HG03045 (cell line): ENCODE results near the gene MRPL27.

ENCODE experiments used
- ATAC-seq: cut with Tn5 transposase; IDR thresholded peaks from one replicate; pipeline ENCODE4 v1.9.1; 2021; ENCODE audit warnings: mild to moderate bottlenecking, moderate library complexity; ENCODE audit not compliant: unreplicated experiment

Gene MRPL27

DNA sequence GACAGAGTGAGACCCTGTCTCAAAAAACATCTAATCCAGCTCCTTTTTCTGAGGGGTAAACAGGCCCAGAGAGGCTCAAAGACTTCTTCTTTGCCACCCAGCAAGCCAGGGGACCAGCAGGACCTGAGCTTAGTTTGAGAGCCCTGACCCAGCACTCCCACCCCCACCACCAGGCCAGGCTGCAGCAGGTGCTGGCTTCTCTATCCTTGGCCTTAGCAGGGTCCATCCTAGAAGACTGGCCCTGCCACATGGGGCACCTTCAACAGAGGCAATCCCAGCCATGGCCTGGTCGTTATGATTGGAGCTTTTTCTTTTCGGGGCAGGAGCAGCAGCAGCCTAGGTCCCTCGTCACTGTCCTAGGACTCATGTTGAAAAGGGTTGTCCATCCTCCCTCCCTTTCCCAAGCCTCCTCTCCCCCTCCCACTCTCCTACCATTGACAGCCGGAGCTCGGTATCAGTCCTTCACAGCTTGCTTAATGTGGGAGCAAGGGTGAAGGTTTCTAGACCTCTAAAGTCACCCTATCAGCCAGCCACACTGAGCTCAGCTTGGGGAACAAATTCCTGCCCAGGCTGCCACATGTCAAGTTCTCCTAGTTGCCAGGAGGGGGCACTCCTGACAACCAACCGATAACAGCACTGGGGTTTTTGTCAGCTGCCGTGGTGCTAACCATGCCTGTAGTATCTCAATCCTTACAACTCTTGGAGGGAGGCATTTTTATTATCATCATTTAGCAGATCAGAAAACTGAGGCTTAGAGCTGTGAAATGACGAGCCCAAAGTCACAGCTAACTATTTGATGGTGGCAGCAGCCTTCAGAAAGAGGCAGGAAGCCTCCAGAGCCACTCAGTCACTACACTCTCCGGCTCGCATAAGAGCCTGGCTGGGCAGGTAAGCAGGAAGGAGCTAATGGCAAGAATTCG, 11.2 kb downstream of the MRPL27 start:
- no peak for ATAC-seq

DNA sequence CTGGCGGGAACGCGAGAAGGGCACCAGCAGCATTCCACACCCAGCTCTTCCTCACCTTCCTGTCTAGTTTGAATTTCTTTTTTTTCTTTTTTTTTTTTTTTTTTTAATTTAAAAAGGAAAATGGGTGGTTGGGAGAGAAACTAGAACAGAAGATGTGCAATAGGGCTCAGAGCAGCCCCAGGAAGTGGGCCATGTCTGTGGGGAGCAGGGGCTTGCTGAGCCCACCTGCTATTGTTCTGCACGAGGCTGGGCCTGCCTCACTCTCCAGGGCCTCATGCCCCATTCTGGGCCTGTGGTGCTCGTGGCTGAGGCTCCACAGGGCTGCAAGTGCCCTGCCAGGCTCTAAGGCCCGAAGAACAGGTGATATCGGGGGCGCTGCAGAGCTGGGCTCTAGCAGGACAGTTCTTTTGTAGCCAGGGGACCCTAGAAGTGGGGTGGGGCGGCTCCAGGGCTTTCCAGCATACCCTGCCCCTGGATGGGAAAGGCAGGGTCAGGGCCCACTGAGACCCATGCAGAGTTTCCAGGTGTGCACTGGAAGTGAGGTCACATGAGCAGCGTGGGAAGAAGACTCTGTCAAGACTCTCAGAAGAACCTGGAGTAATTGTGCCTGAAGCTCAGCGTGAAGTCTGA, 12.4 kb downstream of the MRPL27 start:
- no peak for ATAC-seq

DNA sequence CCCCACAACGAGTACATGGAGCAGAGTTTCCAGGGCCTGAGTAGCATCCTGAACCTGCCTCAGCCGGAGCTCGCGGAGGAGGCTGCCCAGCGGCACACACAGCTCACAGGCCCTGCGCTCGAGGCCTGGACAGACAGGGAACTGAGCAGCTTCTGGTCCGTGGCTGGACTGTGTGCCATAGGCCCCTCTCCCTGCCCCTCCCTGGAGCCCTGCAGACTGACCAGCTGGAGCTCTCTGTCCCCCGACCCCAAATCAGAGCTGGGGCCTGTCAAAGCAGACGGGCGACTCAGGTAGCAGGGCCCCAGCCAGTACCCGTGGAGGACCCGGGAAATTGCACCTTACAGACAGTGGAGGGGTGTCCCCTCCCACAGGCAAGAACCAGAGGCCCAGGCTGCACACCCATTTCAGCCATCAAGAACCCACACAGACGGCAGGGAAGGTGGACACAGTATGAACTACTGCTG, 13.0 kb downstream of the MRPL27 start:
- no peak for ATAC-seq

DNA sequence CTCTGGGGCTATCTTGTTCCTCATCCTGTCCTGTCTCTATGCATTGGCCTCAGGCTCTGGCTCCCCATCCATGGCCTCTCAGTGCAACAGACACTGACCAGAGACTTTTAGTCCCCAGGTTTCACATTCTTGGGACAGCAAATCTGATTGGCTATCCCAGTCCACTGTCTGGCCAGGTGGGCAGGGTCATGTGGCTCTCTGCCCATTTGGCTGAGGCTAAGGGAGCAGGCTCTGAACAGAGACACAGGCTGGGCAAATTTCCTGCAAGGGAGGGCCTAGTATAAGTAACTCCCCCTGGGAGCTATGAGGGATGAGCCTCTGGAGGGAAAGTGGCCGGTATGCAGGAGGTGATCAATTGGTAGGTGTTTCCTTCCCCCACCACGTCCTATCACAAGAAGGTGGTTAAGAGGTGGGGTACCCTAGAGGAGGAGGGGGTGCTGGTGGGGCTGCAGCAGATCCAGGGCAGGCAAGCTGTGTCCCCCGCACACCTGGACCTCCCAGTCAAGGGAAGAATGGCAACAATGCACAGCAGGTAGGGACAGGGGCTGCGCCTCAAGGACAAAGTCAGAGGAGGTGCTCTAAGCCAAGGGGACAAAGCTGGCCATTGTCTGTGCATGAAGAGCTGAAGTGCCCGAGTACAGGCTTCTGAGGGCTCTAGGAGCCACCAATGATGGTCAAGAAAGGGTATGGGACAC, 13.8 kb downstream of the MRPL27 start:
- ATAC-seq, result no peak

DNA sequence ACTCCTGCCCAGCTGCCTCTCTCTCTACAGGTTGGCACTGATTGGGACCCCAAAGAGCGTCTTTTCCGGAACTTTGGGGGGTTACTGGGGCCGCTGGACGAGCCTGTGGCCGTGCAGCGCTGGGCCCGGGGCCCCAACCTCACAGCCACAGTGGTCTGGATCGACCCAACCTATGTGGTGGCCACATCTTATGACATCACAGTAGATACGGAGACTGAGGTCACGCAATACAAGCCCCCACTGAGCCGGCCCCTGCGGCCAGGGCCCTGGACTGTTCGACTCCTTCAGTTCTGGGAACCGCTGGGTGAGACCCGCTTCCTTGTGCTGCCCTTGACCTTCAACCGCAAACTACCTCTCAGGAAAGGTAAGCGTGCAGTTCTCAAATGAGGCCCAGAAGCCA, 14.8 kb downstream of the MRPL27 start:
- ATAC-seq, result no peak

DNA sequence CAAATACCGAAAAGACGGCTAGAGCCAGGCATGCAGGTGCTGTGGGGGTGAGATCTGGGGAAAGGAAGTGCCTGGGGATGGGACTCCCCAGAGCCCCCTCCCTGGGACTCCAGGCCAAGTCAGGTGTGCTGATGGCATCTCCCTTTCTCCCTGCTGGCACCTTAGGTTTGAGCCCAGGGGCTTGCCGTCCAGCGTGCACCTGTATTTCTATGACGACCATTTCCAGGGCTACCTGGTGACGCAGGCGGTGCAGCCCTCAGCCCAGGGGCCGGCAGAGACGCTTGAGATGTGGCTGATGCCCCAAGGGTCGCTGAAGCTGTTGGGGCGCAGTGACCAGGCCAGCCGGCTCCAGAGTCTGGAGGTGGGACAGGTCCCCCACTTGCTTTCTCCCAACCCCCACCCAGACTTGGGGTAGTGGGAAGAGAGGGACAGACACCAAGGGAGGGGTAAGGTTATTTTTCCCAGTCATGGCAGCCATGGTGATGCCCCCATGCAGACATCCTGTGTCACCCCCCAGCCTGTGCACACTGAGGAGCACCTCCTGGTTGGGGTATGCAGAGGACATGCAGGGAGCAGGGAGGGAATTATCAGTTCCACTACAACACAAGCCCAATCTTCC, 16.0 kb downstream of the MRPL27 start:
- ATAC-seq, result no peak

DNA sequence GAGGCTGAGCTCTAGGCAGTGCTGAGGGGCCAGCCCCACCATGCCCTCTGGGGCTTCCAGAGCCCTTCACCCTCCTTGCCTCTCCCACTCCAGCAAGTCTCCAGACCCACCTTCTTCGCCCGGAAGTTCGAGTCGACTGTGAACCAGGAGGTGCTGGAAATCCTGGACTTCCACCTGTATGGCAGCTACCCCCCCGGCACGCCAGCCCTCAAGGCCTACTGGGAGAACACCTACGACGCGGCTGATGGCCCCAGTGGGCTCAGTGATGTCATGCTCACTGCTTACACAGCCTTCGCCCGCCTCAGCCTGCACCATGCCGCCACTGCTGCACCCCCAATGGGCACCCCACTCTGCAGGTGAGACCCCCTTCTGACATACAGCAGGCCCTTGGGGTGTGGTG, 16.6 kb downstream of the MRPL27 start:
- no peak for ATAC-seq

DNA sequence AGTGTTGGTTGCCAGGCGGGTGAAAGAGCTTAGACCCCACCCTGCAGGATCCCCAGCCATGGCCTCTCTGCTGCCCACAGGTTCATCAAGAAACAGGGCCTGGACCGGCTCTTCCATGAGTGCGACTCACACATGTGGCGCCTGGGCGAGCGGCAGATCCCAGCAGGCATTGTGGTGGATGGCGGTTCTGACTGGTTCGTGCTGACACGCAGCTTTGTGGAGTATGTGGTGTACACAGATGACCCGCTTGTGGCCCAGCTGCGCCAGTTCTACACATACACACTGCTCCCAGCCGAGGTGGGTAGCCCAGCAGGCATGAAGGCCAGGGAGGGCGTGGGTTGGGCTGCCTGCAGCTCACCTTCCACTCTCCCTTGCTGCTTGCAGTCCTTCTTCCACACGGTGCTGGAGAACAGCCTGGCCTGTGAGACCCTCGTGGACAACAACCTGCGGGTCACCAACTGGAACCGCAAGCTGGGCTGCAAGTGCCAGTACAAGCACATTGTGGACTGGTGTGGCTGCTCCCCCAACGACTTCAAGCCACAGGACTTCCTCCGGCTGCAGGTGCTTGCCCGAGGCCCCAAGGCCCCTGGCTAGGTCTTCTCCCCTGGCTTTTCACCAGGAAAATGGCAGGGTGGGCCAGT, 17.2 kb downstream of the MRPL27 start:
- ATAC-seq, result no peak

DNA sequence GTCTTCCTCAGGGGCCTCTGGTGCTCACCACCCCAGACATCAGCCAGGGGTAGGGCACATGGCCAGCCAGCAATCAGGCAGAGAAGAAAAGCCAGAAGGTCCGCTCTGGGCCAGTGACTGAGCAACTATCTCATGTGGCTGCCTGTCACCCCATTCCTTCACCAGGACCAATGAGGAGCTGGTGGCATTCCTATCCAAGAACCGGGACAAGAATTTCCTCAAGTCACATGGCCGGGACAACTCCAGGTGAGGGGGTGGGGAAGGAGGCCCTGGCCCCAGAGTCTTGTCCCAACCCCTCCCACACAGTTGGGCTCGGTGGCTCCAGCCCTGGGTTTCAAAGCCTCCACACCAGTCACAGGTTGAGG, 17.7 kb downstream of the MRPL27 start:
- no peak for ATAC-seq

DNA sequence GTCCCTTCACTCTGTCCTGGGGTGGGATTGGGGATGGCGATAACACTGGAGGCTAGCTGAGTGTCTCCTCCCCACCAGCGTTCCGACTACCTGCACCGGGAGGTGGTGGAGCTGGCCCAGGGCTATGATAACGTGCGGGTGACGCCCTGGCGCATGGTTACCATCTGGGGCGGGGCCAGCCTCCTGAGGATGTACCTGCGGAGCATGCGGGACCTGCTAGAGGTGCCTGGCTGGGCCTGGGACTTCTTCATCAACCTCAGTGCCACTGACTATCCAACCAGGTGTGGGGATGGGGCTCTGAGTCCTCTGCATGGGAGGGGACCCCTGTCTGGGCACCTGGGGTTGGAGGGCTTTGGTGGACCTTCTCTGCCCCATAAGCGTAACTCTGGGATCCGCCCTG, 18.2 kb downstream of the MRPL27 start:
- no peak for ATAC-seq

DNA sequence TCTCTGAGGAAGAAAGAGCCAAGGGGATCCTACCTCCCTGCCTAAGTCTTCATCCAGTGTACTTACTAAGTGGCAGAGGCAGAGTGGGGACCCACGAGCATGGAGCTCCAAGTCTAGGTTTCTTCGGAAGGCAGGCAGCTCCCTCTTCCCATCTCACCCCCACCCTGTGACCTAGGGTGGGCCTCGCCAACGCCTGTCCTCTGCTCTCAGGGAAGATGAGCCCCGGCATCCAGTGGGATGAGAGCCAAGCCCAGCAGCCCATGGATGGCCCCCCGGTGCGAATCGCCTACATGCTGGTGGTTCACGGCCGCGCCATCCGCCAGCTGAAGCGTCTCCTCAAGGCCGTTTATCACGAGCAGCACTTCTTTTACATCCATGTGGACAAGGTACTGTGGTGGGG, 18.8 kb downstream of the MRPL27 start:
- ATAC-seq, result no peak

DNA sequence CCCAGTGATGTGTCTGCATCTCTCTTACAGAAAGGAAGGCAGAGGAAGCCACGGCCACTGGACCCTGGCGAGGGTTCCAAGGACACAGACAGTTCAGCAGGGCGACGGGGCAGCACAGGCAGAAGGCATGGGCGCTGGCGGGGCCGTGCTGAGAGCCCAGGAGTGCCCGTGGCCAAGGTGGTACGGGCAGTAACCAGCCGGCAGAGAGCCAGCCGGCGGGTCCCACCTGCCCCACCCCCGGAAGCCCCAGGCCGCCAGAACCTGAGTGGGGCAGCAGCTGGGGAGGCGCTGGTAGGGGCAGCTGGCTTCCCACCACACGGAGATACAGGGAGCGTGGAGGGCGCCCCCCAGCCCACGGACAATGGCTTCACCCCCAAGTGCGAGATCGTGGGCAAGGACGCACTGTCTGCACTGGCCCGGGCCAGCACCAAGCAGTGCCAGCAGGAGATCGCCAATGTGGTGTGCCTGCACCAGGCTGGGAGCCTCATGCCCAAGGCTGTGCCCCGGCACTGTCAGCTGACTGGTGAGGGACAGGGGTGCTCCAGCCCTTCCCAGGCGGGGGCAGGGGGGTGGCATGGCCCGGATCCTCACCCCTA, 19.3 kb downstream of the MRPL27 start:
- ATAC-seq, result no peak

DNA sequence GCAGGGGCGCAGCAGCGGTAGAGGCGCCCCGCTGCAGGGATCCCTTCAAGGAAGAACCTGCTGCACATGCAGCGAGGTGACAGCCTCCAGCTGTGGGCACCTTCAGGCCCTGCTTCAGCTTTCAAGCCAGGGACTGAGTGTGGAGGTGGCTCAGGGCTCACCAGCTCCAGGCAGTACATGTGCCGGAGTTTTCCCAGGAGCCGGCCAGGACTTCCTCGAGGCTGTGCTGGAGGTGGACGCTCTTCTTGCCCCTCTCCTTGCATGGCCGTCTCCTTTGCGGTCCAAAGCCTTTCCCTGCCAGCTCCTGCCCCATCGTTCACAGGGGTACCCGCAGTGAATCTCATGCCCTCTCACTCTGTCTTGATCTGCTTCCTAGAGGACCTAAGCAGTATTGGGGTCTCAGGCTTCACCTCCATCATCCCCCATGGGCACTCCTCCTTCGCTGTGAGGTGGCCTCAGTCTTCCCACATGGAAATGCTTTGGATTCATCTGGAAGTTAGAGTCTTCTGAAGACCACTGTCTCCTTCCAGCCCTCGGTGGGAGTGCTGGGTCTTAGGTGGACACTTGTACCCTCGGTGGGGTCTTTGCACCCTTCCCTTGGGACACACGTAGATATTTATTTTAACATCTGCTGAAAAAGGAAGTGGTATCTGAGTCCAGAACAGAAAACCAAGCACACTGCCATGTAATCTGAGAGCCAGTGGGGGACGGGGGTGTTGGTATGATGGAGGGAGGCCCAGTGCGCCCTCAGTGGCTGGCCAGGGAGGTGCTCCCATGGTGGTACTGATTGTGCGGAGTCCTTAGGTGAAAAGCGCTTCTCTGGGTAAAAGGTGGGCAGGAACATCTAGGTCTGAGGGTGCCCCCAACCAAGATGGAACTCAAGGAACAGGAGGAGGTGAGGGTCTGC, 20.0 kb downstream of the MRPL27 start:
- ATAC-seq, result no peak

DNA sequence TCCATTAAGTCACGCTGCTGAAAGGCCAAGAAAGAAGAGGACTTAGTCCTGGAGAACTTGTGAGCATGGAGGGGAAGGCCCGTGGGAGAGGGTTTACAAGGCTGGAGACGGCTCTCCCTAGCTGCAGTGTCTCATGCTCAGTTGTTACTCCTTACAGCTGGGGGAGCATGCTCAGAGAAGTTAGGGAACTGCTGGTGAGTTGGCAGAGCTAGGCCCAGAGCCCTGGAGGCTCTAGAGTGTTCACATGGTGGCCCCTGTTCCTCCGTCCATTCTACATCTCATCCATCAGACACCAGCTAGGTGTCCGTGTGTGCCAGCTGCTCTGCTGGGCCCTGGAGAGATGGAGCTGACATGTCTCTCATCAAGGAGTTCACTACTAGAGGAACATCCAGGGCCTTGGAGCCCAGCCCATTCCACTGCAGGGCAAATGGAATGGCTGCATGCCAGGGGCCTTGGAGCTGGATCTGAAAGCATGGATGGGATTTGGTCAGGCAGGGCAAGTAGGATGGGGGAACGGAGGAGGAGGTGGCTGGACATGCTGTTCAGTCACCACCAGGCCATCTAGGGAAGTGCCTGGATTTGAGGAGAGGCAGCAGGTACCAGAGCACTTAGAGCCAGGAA, 20.8 kb downstream of the MRPL27 start:
- ATAC-seq, result no peak

DNA sequence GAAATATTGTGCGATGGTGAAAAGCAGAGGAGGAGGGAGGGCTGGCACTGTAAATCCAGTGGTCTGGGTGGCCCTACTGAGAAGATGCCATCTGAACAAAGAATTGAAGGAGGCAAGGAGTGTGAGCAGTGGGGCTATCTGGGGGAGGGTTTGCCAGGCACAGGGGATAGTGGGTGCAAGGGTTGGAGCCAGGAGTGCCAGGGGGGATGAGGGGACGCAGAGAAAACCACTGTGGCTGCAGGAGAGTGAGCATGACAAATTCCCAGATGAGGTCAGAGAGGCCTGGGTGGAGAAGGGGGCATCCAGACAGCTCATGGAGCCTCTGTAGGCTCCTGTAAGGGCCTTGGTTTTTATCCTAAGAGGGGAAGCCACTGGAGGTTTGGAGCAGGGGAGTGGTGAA, 22.3 kb downstream of the MRPL27 start:
- ATAC-seq, result no peak

DNA sequence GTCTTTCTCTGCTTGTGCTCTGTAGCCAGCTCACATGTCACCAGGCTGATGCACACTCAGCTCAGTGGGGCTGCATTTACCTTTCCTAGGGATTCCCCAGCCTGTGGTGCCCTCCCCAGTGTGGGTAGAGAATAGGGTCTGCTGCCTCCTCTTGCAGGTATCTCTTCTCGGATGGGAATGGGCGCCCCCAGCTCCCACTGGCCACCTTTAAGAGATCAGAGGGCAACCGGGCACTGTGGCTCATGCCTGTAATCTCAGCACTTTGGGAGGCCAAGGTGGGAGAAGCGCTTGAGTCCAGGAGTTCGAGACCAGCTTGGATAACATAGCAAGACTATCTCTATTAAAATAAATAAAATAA, 23.8 kb downstream of the MRPL27 start:
- no peak for ATAC-seq

DNA sequence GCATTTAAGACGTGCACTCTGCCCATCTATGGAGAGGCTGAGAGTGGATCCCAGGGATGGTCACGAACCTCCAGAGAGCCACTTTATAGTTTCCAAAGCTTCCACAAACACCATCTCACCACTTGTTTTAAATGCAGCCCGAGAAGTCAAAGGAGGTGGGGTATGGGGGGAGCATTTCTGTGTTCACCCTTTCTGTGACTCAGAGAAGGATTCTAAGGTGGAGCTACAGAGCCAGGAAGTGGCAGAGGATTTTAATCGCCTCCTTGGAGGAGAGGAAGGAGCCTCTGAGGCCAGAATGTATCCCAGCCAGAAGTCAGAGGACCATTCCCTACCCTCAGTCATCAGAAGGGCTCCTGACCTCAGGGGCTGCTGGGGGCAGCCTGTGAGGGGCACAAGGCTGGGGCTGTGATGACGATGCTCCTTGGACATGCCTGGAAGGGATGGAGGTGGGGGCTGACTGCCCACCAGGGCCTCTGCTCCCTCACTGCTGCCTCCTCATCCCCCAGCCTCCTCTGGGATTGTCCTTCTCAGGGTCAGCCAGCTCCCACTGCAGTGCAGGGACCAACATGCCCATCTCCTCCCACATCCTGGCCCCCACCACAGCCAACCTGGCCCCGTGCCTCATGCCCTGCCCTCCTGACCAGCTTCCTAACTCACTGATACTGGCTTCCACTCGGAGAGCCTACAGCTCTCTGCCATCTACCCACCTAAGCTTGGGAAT, 24.3 kb downstream of the MRPL27 start:
- ATAC-seq, result no peak

DNA sequence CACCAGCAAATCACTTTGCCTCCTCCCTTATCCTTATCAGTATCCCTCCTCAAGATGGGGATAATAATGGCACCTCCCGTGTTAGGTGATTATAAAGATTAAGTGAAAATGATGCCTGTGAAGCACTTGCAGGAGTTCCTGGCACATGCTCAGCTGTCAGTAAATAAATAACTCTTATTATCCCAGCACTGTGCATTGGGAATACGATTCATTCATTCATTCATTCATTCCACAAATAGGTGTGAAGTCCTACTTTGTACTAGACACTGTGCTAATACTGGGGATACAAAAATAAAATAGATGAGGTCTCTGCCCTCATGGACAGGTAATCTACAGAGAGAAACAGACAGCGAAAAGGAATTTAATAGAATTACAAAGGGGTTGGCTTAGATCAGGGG, 25.1 kb downstream of the MRPL27 start:
- no peak for ATAC-seq
